Gastrocnemius medialis (tissue), 4 donors: ENCODE results near the gene KRT79.

ENCODE experiments used
- CTCF ChIP-seq, 5 experiments: fragments of 450-650 bp in 3 of 5; fragments of 200-600 bp in 2 of 5; sonication (generic) in 2 of 5; IDR thresholded peaks in 4 of 5; conservative IDR thresholded peaks in 1 of 5; 1 replicate in 4 of 5; 2 replicates in 1 of 5; pipeline ENCODE4 v1.5.1; 2016 to 2019; ENCODE audit warnings: antibody characterized with exemption in 5 of 5, mild to moderate bottlenecking in 3 of 5, moderate library complexity in 3 of 5
- POLR2A ChIP-seq, 2 donors: fragments of 450-650 bp; IDR thresholded peaks; one replicate each; pipeline ENCODE4 v1.6.1; 2017; ENCODE audit warnings: antibody characterized with exemption in 2 of 2, mild to moderate bottlenecking in 2 of 2, moderate library complexity in 2 of 2

GRCh38 chr12:52877242-52877641 lies 43.1 kb upstream of the KRT79 start:
- TF ChIP-seq CTCF (IDR thresholded peaks at IDR 0.05 in 4 of 5, conservative IDR thresholded peaks at IDR 0.05 in 1 of 5) (no peak), POLR2A (IDR thresholded peaks at IDR 0.05) (no peak)
